HG03469 (cell line): ENCODE measurements around the gene P3H2.

Experiments
- ATAC-seq: cut with Tn5 transposase; IDR thresholded peaks from one replicate; pipeline ENCODE4 v1.9.1; 2021; ENCODE audit warnings: mild to moderate bottlenecking, moderate library complexity, moderate number of reproducible peaks; ENCODE audit not compliant: unreplicated experiment

Gene P3H2

GRCh38 chr3:190019844-190020243, 100.9 kb downstream of the P3H2 start:
- ATAC-seq = no peak

GRCh38 chr3:190019006-190019405, 101.7 kb downstream of the P3H2 start:
- ATAC-seq = no peak

GRCh38 chr3:190018460-190018859, 102.2 kb downstream of the P3H2 start:
- no peak for ATAC-seq

GRCh38 chr3:190017521-190018288, 103.0 kb downstream of the P3H2 start:
- ATAC-seq = no peak

GRCh38 chr3:190016966-190017365, 103.7 kb downstream of the P3H2 start:
- no peak for ATAC-seq

GRCh38 chr3:190014940-190015339, 105.8 kb downstream of the P3H2 start:
- no peak for ATAC-seq

GRCh38 chr3:190013943-190014924, 106.5 kb downstream of the P3H2 start:
- ATAC-seq = no peak

GRCh38 chr3:190012784-190013183, 107.9 kb downstream of the P3H2 start:
- no peak for ATAC-seq

- ATAC-seq = no peak
These were observed 108.3 kb downstream of the P3H2 start for GRCh38 chr3:190012314-190012782.

GRCh38 chr3:190010486-190010885, 110.2 kb downstream of the P3H2 start:
- no peak for ATAC-seq

- ATAC-seq = no peak
These were observed 111.1 kb downstream of the P3H2 start for GRCh38 chr3:190009614-190010013.

- no peak for ATAC-seq
These were observed 112.3 kb downstream of the P3H2 start for GRCh38 chr3:190008432-190008831.

GRCh38 chr3:190005343-190006113, 115.2 kb downstream of the P3H2 start:
- no peak for ATAC-seq

- no peak for ATAC-seq
These were observed 116.0 kb downstream of the P3H2 start for GRCh38 chr3:190004656-190005055.

- no peak for ATAC-seq
These were observed 117.0 kb downstream of the P3H2 start for GRCh38 chr3:190003681-190004123.

GRCh38 chr3:190003068-190003467, 117.6 kb downstream of the P3H2 start:
- ATAC-seq = no peak

GRCh38 chr3:190001426-190001825, 119.3 kb downstream of the P3H2 start:
- no peak for ATAC-seq

- no peak for ATAC-seq
These were observed 119.9 kb downstream of the P3H2 start for GRCh38 chr3:190000861-190001196.

- ATAC-seq = no peak
These were observed 120.4 kb downstream of the P3H2 start for GRCh38 chr3:190000187-190000860.

- no peak for ATAC-seq
These were observed 121.0 kb downstream of the P3H2 start for GRCh38 chr3:189999718-190000117.
